H9 (cell line): ENCODE data around the gene GIPC2. TPM values are rescaled to one million over a fixed set of nuclear protein-coding genes. Genes with fewer than 3 reads are reported as not detected.
"Not testable (repeated sequence)": the region's sequence is repeated elsewhere in the genome, so short reads cannot be mapped to it uniquely, and the experiment has no call there.

Experiments
- DNase-seq: peaks from one replicate; pipeline ENCODE4 v3.0.0-alpha.2; 2017
- H2AFZ ChIP-seq: one replicate; pipeline ENCODE4 v1.6.1; 2013; ENCODE audit warnings: mild to moderate bottlenecking, low read length, control low read depth, moderate library complexity
- H2AK5ac ChIP-seq: 2 replicates; pipeline ENCODE4 v1.6.1; 2013; ENCODE audit warnings: low read length, control low read depth, mixed read lengths; ENCODE audit not compliant: insufficient read length
- H2BK120ac ChIP-seq: one replicate; pipeline ENCODE4 v1.6.1; 2013; ENCODE audit warnings: low read depth, mild to moderate bottlenecking, low read length, control low read depth, inconsistent platforms; ENCODE audit not compliant: poor library complexity, severe bottlenecking
- H2BK12ac ChIP-seq: 2 replicates; pipeline ENCODE4 v1.6.1; 2013; ENCODE audit warnings: low read length, control low read depth, mixed read lengths, low read depth; ENCODE audit not compliant: insufficient read length
- H2BK15ac ChIP-seq: 2 replicates; pipeline ENCODE4 v1.6.1; 2013; ENCODE audit warnings: low read depth, low read length, control low read depth
- H2BK20ac ChIP-seq: one replicate; pipeline ENCODE4 v1.6.1; 2013; ENCODE audit warnings: low read depth, mild to moderate bottlenecking, low read length, control low read depth, inconsistent platforms; ENCODE audit not compliant: poor library complexity, severe bottlenecking
- H2BK5ac ChIP-seq: 2 replicates; pipeline ENCODE4 v1.6.1; 2013; ENCODE audit warnings: low read length, control low read depth, mixed read lengths; ENCODE audit not compliant: insufficient read length
- H3K14ac ChIP-seq: 2 replicates; pipeline ENCODE4 v1.6.1; 2013; ENCODE audit warnings: low read length, control low read depth; ENCODE audit not compliant: insufficient read depth
- H3K18ac ChIP-seq: 2 replicates; pipeline ENCODE4 v1.6.1; 2013; ENCODE audit warnings: low read depth, mild to moderate bottlenecking, mixed read lengths, low read length, control low read depth; ENCODE audit not compliant: insufficient read length
- H3K23ac ChIP-seq: 2 replicates; pipeline ENCODE4 v1.6.1; 2013; ENCODE audit warnings: low read length, control low read depth, mixed read lengths, low read depth; ENCODE audit not compliant: insufficient read length
- H3K23me2 ChIP-seq: 2 replicates; pipeline ENCODE4 v1.6.1; 2013; ENCODE audit warnings: low read depth, mild to moderate bottlenecking, mixed read lengths, low read length, control low read depth; ENCODE audit not compliant: insufficient read length, poor library complexity, severe bottlenecking
- H3K27ac ChIP-seq: 2 replicates; pipeline ENCODE4 v1.5.1; 2013; ENCODE audit warnings: low read length, control low read depth, mixed read lengths, low read depth; ENCODE audit not compliant: insufficient read length
- H3K27me3 ChIP-seq: 2 replicates; pipeline ENCODE4 v1.6.1; 2013; ENCODE audit warnings: low read length, control low read depth, inconsistent platforms; ENCODE audit not compliant: insufficient read depth
- H3K4ac ChIP-seq: 2 replicates; pipeline ENCODE4 v1.6.1; 2013; ENCODE audit warnings: low read depth, mild to moderate bottlenecking, control low read depth, inconsistent platforms, low read length, moderate library complexity
- H3K4me1 ChIP-seq: 2 replicates; pipeline ENCODE4 v1.6.1; 2013; ENCODE audit warnings: low read length, control low read depth, inconsistent platforms; ENCODE audit not compliant: insufficient read depth
- H3K4me2 ChIP-seq: 2 replicates; pipeline ENCODE4 v1.6.1; 2013; ENCODE audit warnings: low read length, control low read depth, mixed read lengths; ENCODE audit not compliant: insufficient read length, insufficient read depth
- H3K56ac ChIP-seq: 2 replicates; pipeline ENCODE4 v1.6.1; 2013; ENCODE audit warnings: low read depth, mild to moderate bottlenecking, mixed read lengths, low read length, control low read depth; ENCODE audit not compliant: insufficient read length
- H3K79me1 ChIP-seq: 2 replicates; pipeline ENCODE4 v1.6.1; 2013; ENCODE audit warnings: low read depth, mild to moderate bottlenecking, moderate library complexity, low read length, control low read depth, inconsistent platforms; ENCODE audit not compliant: insufficient read depth, poor library complexity, severe bottlenecking
- H3K79me2 ChIP-seq: 2 replicates; pipeline ENCODE4 v1.6.1; 2013; ENCODE audit warnings: low read length, control low read depth, inconsistent platforms; ENCODE audit not compliant: insufficient read depth
- H3K9ac ChIP-seq: 2 replicates; pipeline ENCODE4 v1.6.1; 2013; ENCODE audit warnings: low read length, control low read depth, mixed read lengths; ENCODE audit not compliant: insufficient read length; ENCODE audit errors: extremely low read depth
- H3K9me3 ChIP-seq: one replicate; pipeline ENCODE4 v1.6.1; 2013; ENCODE audit warnings: low read depth, low read length, inconsistent platforms; ENCODE audit not compliant: control insufficient read depth
- H3T11ph ChIP-seq: one replicate; pipeline ENCODE4 v1.6.1; 2013; ENCODE audit warnings: mild to moderate bottlenecking, low read length, control low read depth, inconsistent platforms
- H4K20me1 ChIP-seq: one replicate; pipeline ENCODE4 v1.6.1; 2013; ENCODE audit not compliant: control insufficient read depth, insufficient read length, insufficient read depth
- H4K5ac ChIP-seq: 2 replicates; pipeline ENCODE4 v1.6.1; 2013; ENCODE audit warnings: low read depth, mild to moderate bottlenecking, mixed read lengths, low read length, control low read depth; ENCODE audit not compliant: insufficient read length
- H4K8ac ChIP-seq: replicated peaks from 2 replicates; pipeline ENCODE4 v1.6.1; 2013; ENCODE audit warnings: low read length, control low read depth, mixed read lengths, low read depth; ENCODE audit not compliant: insufficient read length
- H4K91ac ChIP-seq: 2 replicates; pipeline ENCODE4 v1.6.1; 2013; ENCODE audit warnings: low read depth, mild to moderate bottlenecking, moderate library complexity, mixed read lengths, low read length, control low read depth; ENCODE audit not compliant: insufficient read length
- H3K27ac Mint-ChIP-seq, 3 experiments: 2 replicates in 2 of 3; 3 replicates in 1 of 3; pipeline ENCODE4 v1.8.0; 2020 to 2021; ENCODE audit warnings: mixed read lengths in 3 of 3, mild to moderate bottlenecking in 1 of 3, moderate library complexity in 1 of 3
- H3K27me3 Mint-ChIP-seq: 2 replicates; pipeline ENCODE4 v1.8.0; 2021; ENCODE audit warnings: low read depth, mild to moderate bottlenecking, moderate library complexity, mixed read lengths
- H3K36me3 Mint-ChIP-seq, 3 experiments: 2 replicates in 2 of 3; 3 replicates in 1 of 3; pipeline ENCODE4 v1.8.0; 2020 to 2021; ENCODE audit warnings: low read depth in 3 of 3, mixed read lengths in 3 of 3; ENCODE audit not compliant: insufficient read depth in 1 of 3
- H3K4me1 Mint-ChIP-seq, 2 experiments: 2 replicates each; pipeline ENCODE4 v1.8.0; 2020; ENCODE audit warnings: mixed read lengths in 2 of 2
- H3K4me3 Mint-ChIP-seq, 2 experiments: 2 replicates in 1 of 2; 3 replicates in 1 of 2; pipeline ENCODE4 v1.8.0; 2020 to 2021; ENCODE audit warnings: mild to moderate bottlenecking in 2 of 2, mixed read lengths in 2 of 2, moderate library complexity in 1 of 2
- H3K9me3 Mint-ChIP-seq, 2 experiments: 2 replicates in 1 of 2; 3 replicates in 1 of 2; pipeline ENCODE4 v1.8.0; 2020; ENCODE audit warnings: mild to moderate bottlenecking in 2 of 2, mixed read lengths in 2 of 2, moderate library complexity in 1 of 2
- WGBS: extraction: QIAGEN DNeasy Blood & Tissue Kit; methylation state at CpG from one replicate; pipeline ENCODE4 v1.1.7; 2013; ENCODE audit warnings: missing lambda C conversion rate, low lambda C conversion rate, mixed read lengths; ENCODE audit not compliant: insufficient read length; ENCODE audit errors: extremely low coverage; 5-methylcytosine and 5-hydroxymethylcytosine counted together
- total RNA-seq: library from RNA; stranded (reverse); gene quantifications from 2 replicates; pipeline ENCODE4 v1.2.1, GENCODE V29; 2021
- TF ChIP-seq, protein P1 (sequence below): fragments of 200-600 bp; sonication (generic); conservative IDR thresholded peaks from 3 replicates; pipeline ENCODE4 v1.8.0; 2021; ENCODE audit warnings: antibody characterized with exemption, mild to moderate bottlenecking

The GIPC2 gene
- total RNA-seq, 1 experiment from 2014 or later = 0.85 TPM

DNA sequence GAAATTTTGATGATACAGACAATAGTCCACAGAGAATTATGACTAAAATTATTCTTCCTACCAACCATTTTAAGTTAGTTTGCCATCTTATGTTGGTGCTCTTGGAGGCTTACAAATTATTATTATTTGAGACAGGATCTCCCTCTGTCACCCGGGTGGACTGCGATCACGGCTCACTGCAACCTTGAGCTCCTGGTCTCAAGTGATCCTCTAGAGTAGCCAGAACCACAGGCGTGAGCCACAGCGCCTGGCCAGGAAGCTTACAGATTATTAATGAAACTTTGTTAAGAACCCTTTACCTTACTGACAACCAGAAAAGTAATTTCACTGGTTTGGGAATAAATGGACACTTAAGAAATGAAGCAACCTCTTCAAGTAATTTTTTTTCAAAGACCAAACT lies 49.0 kb upstream of the GIPC2 start:
- H3K4me1 Mint-ChIP-seq = no peaks in the 10 kb centered on the region
- no peak overlapping the region for H3K4me3 Mint-ChIP-seq
- H2BK12ac ChIP-seq = no peak overlapping the region
- no peak overlapping the region for H4K8ac ChIP-seq
- H3K14ac ChIP-seq = no peak overlapping the region
- no peak overlapping the region for H3K9ac ChIP-seq
- no peaks in the 10 kb centered on the region for H3K9me3 Mint-ChIP-seq
- H3K56ac ChIP-seq = no peak overlapping the region
- no CpG with 5 or more reads among the region's 5 CpGs for WGBS
- TF ChIP-seq, protein P1, sequence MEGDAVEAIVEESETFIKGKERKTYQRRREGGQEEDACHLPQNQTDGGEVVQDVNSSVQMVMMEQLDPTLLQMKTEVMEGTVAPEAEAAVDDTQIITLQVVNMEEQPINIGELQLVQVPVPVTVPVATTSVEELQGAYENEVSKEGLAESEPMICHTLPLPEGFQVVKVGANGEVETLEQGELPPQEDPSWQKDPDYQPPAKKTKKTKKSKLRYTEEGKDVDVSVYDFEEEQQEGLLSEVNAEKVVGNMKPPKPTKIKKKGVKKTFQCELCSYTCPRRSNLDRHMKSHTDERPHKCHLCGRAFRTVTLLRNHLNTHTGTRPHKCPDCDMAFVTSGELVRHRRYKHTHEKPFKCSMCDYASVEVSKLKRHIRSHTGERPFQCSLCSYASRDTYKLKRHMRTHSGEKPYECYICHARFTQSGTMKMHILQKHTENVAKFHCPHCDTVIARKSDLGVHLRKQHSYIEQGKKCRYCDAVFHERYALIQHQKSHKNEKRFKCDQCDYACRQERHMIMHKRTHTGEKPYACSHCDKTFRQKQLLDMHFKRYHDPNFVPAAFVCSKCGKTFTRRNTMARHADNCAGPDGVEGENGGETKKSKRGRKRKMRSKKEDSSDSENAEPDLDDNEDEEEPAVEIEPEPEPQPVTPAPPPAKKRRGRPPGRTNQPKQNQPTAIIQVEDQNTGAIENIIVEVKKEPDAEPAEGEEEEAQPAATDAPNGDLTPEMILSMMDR = no peak
- H2BK120ac ChIP-seq = no peak overlapping the region
- peaks cover 6 to 22% (median 14%) of the 10 kb centered on the region in 3 experiments for H3K36me3 Mint-ChIP-seq
- no peaks in the 10 kb centered on the region for H3K4me1 ChIP-seq
- H3T11ph ChIP-seq = no peak overlapping the region
- DNase-seq = no peak
- H3K27me3 ChIP-seq = no peaks in the 10 kb centered on the region
- H3K23ac ChIP-seq = no peak overlapping the region
- no peak overlapping the region for H3K27ac ChIP-seq
- H3K18ac ChIP-seq = no peak overlapping the region
- no peak overlapping the region; a peak in 1 of 7 replicates for H3K27ac Mint-ChIP-seq
- peaks cover 6% of the 10 kb centered on the region for H3K79me1 ChIP-seq
- H3K23me2 ChIP-seq = no peaks in the 10 kb centered on the region
- no peaks in the 10 kb centered on the region for H4K20me1 ChIP-seq
- H4K5ac ChIP-seq = no peak overlapping the region
- H4K91ac ChIP-seq = no peak overlapping the region
- no peak overlapping the region for H3K4ac ChIP-seq
- no peak overlapping the region for H2AFZ ChIP-seq
- H2AK5ac ChIP-seq = no peak overlapping the region
- H2BK15ac ChIP-seq = no peak overlapping the region
- no peak overlapping the region for H3K4me2 ChIP-seq
- no peak overlapping the region for H2BK5ac ChIP-seq
- no peaks in the 10 kb centered on the region for H3K9me3 ChIP-seq
- H3K27me3 Mint-ChIP-seq = no peaks in the 10 kb centered on the region
- H2BK20ac ChIP-seq = no peak overlapping the region
- H3K79me2 ChIP-seq = no peaks in the 10 kb centered on the region

DNA sequence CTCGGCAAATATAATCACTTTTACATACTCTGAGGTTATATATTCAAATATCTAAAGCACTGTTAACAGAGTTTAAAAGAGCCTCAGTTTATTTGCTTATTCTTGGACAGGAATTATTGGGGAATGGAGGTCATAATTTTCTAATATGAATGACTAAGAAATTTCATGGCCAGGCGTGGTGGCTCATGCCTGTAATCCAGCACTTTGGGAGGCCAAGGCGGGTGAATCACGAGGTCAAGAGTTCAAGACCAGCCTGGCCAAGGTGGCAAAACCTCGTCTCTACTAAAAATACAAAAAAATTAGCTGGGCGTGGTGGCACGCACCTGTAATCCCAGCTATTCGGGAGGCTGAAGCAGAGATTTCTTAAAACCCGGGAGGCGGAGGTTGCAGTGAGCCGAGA lies 45.2 kb upstream of the GIPC2 start:
- H2AK5ac ChIP-seq, H3K23me2 ChIP-seq, H3K27me3 ChIP-seq, H3K27me3 Mint-ChIP-seq, H2BK20ac ChIP-seq, H3K9ac ChIP-seq, H3T11ph ChIP-seq, H2AFZ ChIP-seq, H3K56ac ChIP-seq, H2BK5ac ChIP-seq, H3K18ac ChIP-seq, H3K4me2 ChIP-seq, H3K27ac ChIP-seq, H3K79me1 ChIP-seq, H3K4ac ChIP-seq, H3K9me3 ChIP-seq, H2BK12ac ChIP-seq, H3K36me3 Mint-ChIP-seq, H4K91ac ChIP-seq, H3K79me2 ChIP-seq, H2BK15ac ChIP-seq, H3K4me1 ChIP-seq, H4K5ac ChIP-seq, H3K23ac ChIP-seq, H3K14ac ChIP-seq, H4K8ac ChIP-seq, H3K4me3 Mint-ChIP-seq, H3K9me3 Mint-ChIP-seq, DNase-seq, H3K27ac Mint-ChIP-seq, H4K20me1 ChIP-seq, H2BK120ac ChIP-seq: not testable (repeated sequence)
- peaks cover 18 to 23% of the 10 kb centered on the region in 2 experiments for H3K4me1 Mint-ChIP-seq
- WGBS = no CpG with 5 or more reads among the region's 11 CpGs
